ENCODE results near the gene GTPBP2.
"Not testable (repeated sequence)": the region's sequence is repeated elsewhere in the genome, so short reads cannot be mapped to it uniquely, and the experiment has no call there.

The GTPBP2 gene

GRCh38 chr6:43600595-43600994 is 28.5 kb downstream of the GTPBP2 start:
- H3K27ac Mint-ChIP-seq = no peak overlapping the region
- H3K27me3 Mint-ChIP-seq = no peaks in the 10 kb centered on the region
- H3K36me3 Mint-ChIP-seq = peaks cover 50% of the 10 kb centered on the region
- no peaks in the 10 kb centered on the region for H3K9me3 Mint-ChIP-seq
- H3K4me3 Mint-ChIP-seq = no peak overlapping the region
- H3K4me1 Mint-ChIP-seq = no peaks in the 10 kb centered on the region
- CTCF ChIA-PET = no interaction called here
- no peak for DNase-seq

- DNase-seq = no peak
- Mint-ChIP-seq H3K9me3 (no peaks in the 10 kb centered on the region), H3K27me3 (no peaks in the 10 kb centered on the region), H3K4me1 (peaks cover 4% of the 10 kb centered on the region), H3K4me3 (no peak overlapping the region), H3K27ac (no peak overlapping the region), H3K36me3 (peaks cover 36% of the 10 kb centered on the region)
- CTCF ChIA-PET = interaction anchor here (1.0 to 2.1 kb wide), 3 partner anchors 13 to 19 kb away, joined by 3 to 5 read pairs (median 4); no protein-coding TSS in a partner anchor
Observed at GRCh38 chr6:43593938-43594337, 35.1 kb downstream of the GTPBP2 start.

- H3K9me3 Mint-ChIP-seq, H3K27me3 Mint-ChIP-seq, CTCF ChIA-PET, H3K27ac Mint-ChIP-seq, H3K4me3 Mint-ChIP-seq, DNase-seq: not testable (repeated sequence)
- peaks cover 53% of the 10 kb centered on the region for H3K36me3 Mint-ChIP-seq
- peaks cover 27% of the 10 kb centered on the region for H3K4me1 Mint-ChIP-seq
Observed at GRCh38 chr6:43589564-43589963, 39.5 kb downstream of the GTPBP2 start.

DNA sequence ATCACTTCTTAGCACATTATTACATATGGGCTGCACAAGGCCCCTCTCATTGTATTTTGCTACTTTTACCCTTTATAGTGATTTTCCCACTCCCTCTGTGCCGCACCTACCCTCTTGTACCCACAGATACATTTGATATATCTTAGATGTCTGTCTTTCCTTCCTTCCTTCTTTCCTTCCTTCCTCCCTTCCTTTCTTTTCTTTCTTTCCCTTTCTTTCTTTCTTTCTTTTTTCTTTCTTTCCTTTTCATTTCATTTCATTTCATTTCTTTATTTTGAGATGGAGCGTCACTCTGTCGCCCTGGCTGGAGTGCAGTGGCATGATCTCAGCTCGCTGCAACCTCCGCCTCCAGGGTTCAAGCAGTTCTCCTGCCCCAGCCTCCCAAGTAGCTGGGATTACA is 40.9 kb downstream of the GTPBP2 start:
- H3K9me3 Mint-ChIP-seq = no peaks in the 10 kb centered on the region
- no peak overlapping the region for H3K4me3 Mint-ChIP-seq
- DNase-seq = no peak
- peaks cover 65% of the 10 kb centered on the region for H3K36me3 Mint-ChIP-seq
- CTCF ChIA-PET = no interaction called here
- H3K27ac Mint-ChIP-seq = no peak overlapping the region
- no peaks in the 10 kb centered on the region for H3K27me3 Mint-ChIP-seq
- peaks cover 40% of the 10 kb centered on the region for H3K4me1 Mint-ChIP-seq

GRCh38 chr6:43584892-43585570 is 44.0 kb downstream of the GTPBP2 start:
- DNase-seq = peak; percentile 74
- Mint-ChIP-seq H3K4me3 (peak overlapping the region; percentile 36), H3K36me3 (peaks cover 66% of the 10 kb centered on the region), H3K27me3 (no peaks in the 10 kb centered on the region), H3K27ac (peak overlapping the region; percentile 94), H3K9me3 (no peaks in the 10 kb centered on the region), H3K4me1 (peaks cover 52% of the 10 kb centered on the region)
- CTCF ChIA-PET = interaction anchor here (0.8 kb wide), 1 partner anchor 26 kb away, joined by 3 read pairs; no protein-coding TSS in a partner anchor

DNA sequence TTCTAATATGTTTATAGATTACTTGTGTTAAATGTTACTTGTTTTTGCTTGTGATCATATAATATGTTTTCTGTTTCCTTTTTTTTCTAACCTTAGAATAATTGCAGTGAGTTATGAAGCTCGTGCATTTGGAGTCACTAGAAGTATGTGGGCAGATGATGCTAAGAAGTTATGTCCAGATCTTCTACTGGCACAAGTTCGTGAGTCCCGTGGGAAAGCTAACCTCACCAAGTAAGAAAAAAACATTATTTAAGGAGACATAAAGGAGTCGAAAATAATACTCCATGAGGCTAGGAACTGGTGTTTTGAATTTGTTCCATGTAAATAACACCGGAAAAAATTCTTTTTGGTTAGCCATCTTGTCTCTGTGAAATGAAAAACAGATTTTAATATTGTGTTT is 46.2 kb downstream of the GTPBP2 start:
- Mint-ChIP-seq H3K27me3 (no peaks in the 10 kb centered on the region), H3K36me3 (peaks cover 67% of the 10 kb centered on the region), H3K4me3 (no peak overlapping the region), H3K27ac (peak overlapping the region; percentile 75), H3K9me3 (no peaks in the 10 kb centered on the region), H3K4me1 (peaks cover 69% of the 10 kb centered on the region)
- CTCF ChIA-PET = interaction anchor here (1.0 kb wide), 1 partner anchor 25 kb away, joined by 5 read pairs; no protein-coding TSS in a partner anchor
- no peak for DNase-seq

DNA sequence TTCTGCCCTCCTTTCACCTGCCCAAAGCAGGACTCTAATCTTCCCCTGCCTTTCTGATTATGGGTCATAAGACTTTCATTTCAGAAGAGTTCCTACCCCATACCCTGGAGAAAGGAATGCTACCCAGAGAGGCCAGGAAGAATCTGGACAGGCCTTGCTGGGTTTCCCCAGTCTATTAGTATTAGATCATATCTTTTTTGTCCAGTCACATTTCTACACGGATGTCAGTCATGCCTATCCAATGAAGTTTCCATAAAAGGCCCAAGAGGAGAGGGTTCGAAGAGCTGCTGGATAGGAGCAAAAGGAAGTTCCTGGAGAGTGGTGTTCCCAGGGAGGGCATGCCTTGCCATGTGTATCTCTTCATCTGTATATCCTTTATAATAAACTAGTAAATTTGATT is 49.9 kb downstream of the GTPBP2 start:
- peaks cover 59% of the 10 kb centered on the region for H3K4me1 Mint-ChIP-seq
- peak overlapping the region; percentile 61 for H3K4me3 Mint-ChIP-seq
- no peaks in the 10 kb centered on the region for H3K27me3 Mint-ChIP-seq
- no peak for DNase-seq
- peak overlapping the region; percentile 55 for H3K27ac Mint-ChIP-seq
- CTCF ChIA-PET = no interaction called here
- no peaks in the 10 kb centered on the region for H3K9me3 Mint-ChIP-seq
- H3K36me3 Mint-ChIP-seq = peaks cover 48% of the 10 kb centered on the region

DNA sequence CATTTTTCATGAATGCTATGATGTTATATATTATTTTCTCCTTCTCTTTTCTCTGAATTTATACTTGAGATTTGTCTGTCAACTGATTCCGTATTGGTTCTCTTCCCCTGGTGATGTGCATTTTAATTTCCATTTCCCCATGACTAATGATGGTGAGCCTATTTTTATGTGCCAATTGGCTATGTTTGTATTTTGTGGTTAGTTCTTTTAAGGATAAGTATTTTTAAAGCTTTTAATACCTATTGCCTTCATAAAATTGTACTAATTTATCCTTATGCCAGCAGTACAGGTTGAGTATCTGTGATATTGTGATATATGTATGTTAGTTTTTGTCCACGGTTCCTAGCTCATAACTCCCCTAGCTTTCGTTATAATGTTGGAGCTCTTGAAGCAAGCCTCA is 50.3 kb downstream of the GTPBP2 start:
- peak overlapping the region; percentile 61 for H3K4me3 Mint-ChIP-seq
- no peaks in the 10 kb centered on the region for H3K9me3 Mint-ChIP-seq
- H3K4me1 Mint-ChIP-seq = peaks cover 55% of the 10 kb centered on the region
- CTCF ChIA-PET = no interaction called here
- no peak for DNase-seq
- H3K27me3 Mint-ChIP-seq = no peaks in the 10 kb centered on the region
- H3K27ac Mint-ChIP-seq = peak overlapping the region; percentile 55
- peaks cover 44% of the 10 kb centered on the region for H3K36me3 Mint-ChIP-seq

GRCh38 chr6:43575772-43576551 is 53.1 kb downstream of the GTPBP2 start, which contains the start of the genes POLH and XPO5:
POLH (plus strand) TSS chr6:43576185; CDS start chr6:43582320, 6,135 bp downstream.
XPO5 (minus strand) TSS chr6:43576038; CDS start chr6:43575864, 174 bp downstream.
- peaks cover 50% of the 10 kb centered on the region for H3K4me1 Mint-ChIP-seq
- H3K9me3 Mint-ChIP-seq = no peaks in the 10 kb centered on the region
- CTCF ChIA-PET = interaction anchor here (1.0 kb wide), 1 partner anchor 18 kb away, joined by 3 read pairs; no protein-coding TSS in a partner anchor

DNA sequence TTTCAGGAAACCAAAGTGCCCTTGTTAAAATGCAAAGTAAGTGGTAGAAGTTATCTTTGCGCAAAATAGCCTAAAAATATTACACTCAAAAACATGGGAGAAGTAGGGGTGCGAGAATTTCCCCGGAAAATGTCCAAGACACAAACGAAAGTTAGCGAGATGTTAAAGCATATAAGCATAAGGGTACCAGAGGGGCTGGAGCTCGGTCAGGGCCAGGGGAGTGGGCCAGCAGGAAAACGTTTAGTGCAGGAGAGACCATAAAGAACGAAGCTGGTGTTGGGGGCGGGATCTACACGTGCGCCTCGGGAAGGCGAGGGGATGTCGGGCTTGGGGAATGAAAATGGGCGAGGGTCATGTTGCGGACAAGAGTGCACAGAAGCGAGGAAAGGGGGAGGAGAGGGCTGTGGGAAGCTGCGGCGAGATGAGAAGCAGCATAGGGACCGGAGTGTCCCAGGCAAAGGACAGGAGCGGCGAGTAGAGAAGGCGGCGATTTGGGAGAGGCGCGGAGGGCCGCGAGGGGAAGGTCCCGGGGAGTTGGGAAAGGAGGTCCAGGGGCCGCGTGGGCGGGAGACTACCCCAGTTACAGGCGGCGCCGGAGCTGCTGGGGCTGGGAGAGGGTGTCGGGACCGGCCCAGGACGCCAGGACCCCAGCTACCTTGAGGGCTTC is 53.8 kb downstream of the GTPBP2 start:
- Mint-ChIP-seq H3K9me3 (no peaks in the 10 kb centered on the region), H3K27ac (peak overlapping the region; percentile 87), H3K4me3 (peak overlapping the region; percentile 97), H3K4me1 (peaks cover 52% of the 10 kb centered on the region), H3K36me3 (peaks cover 45% of the 10 kb centered on the region), H3K27me3 (no peaks in the 10 kb centered on the region)
- DNase-seq = no peak
- CTCF ChIA-PET = interaction anchor here (1.0 kb wide), 1 partner anchor 19 kb away, joined by 3 read pairs; no protein-coding TSS in a partner anchor

More at GRCh38 chr6:43575772-43576551, 53.1 kb downstream of the GTPBP2 start, which contains the start of the genes POLH and XPO5:
- Mint-ChIP-seq H3K36me3 (peaks cover 37% of the 10 kb centered on the region), H3K4me3 (peak within 1 kb of the TSS; percentile 97), H3K27ac (peak within 1 kb of the TSS; percentile 87), H3K27me3 (no peaks in the 10 kb centered on the region)
- DNase-seq = peak; percentile 93

- H3K4me3 Mint-ChIP-seq = no peak overlapping the region
- H3K27ac Mint-ChIP-seq = no peak overlapping the region
- CTCF ChIA-PET = no interaction called here
- H3K27me3 Mint-ChIP-seq = no peaks in the 10 kb centered on the region
- peaks cover 41% of the 10 kb centered on the region for H3K36me3 Mint-ChIP-seq
- no peaks in the 10 kb centered on the region for H3K9me3 Mint-ChIP-seq
- H3K4me1 Mint-ChIP-seq = peaks cover 27% of the 10 kb centered on the region
- no peak for DNase-seq
Observed at GRCh38 chr6:43572015-43572414, 57.0 kb downstream of the GTPBP2 start.

DNA sequence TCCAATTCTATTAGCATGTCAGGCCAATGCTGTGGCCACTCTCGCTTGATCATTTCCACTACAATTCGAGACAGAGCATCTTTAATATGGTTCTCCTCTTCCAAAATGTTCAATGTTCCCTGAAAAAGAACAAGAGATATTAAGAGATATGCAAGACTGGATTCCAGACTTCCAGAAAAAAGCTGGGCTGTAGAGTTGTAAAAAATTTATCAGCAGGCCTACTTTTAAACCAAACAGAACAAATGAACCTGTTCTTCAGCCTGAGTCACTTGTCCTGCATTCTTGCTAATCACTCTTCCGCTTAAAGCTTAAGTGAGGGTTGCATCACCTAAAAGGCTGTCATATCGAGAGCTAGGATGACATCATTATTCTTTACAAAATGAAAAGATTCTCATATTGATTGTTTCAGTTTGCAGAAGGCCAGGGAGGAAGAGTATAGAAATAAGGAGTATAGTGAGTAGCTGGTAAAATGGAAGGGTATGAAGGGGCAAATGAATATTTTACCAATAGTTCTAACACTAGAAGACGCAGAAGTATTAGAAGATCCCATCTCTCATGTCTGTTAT is 58.1 kb downstream of the GTPBP2 start:
- CTCF ChIA-PET = no interaction called here
- peaks cover 40% of the 10 kb centered on the region for H3K36me3 Mint-ChIP-seq
- peaks cover 27% of the 10 kb centered on the region for H3K4me1 Mint-ChIP-seq
- no peaks in the 10 kb centered on the region for H3K27me3 Mint-ChIP-seq
- no peak for DNase-seq
- no peaks in the 10 kb centered on the region for H3K9me3 Mint-ChIP-seq
- H3K27ac Mint-ChIP-seq = peak overlapping the region; percentile 78
- no peak overlapping the region for H3K4me3 Mint-ChIP-seq
